HUES6 (cell line): Measurements from ENCODE around the gene DDC.
A peak's percentile ranks its signal among the peaks of the same experiment; 100 is the strongest.

Experiments
- H3K27ac ChIP-seq: 2 replicates; pipeline ENCODE4 v1.7.0; 2013; ENCODE audit warnings: low read depth, mild to moderate bottlenecking, low read length, inconsistent platforms
- H3K27me3 ChIP-seq: 2 replicates; pipeline ENCODE4 v1.6.1; 2013; ENCODE audit warnings: low read length; ENCODE audit not compliant: control insufficient read depth, insufficient read depth
- H3K36me3 ChIP-seq: 2 replicates; pipeline ENCODE4 v1.6.1; 2013; ENCODE audit warnings: low read length; ENCODE audit not compliant: control insufficient read depth, insufficient read depth
- H3K4me1 ChIP-seq: 2 replicates; pipeline ENCODE4 v1.6.1; 2013; ENCODE audit warnings: low read length; ENCODE audit not compliant: control insufficient read depth, insufficient read depth
- H3K4me3 ChIP-seq: 2 replicates; pipeline ENCODE4 v1.5.1; 2013; ENCODE audit warnings: low read depth, low read length
- H3K9ac ChIP-seq: one replicate; pipeline ENCODE4 v1.6.1; 2013; ENCODE audit warnings: mild to moderate bottlenecking, low read length
- H3K9me3 ChIP-seq: 2 replicates; pipeline ENCODE4 v1.6.1; 2013; ENCODE audit warnings: low read depth, low read length; ENCODE audit not compliant: control insufficient read depth, insufficient read depth

The DDC gene

DNA sequence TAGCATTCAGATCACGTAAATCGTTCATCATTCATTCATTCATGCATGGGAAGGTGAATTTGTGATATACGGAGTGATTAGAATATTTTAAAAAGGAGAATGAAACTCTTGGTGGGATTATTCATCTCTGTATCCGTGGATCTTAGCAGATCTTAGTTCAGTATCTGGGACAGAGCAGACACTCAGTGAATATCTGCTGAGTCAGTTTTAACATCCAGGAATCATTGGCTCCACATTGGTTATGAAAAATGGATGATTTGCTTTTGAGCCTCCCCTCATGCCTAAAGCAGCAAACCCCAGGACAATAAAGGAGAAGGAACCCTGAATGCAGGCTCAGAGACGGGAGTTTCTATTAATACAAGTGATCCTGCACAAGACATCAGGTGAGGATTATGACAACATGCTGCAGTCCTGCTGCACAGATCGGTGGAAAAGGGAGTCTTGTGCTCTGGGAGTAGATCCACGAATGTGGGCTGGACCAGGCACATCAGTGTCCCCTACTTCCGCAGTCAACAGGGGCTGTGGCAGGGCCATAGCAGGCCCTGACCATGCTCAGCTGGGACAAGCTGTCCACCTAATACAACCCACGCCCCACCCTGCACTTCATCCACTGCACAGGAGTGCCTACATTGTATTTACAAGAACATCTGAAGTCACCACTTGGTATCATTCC lies 88.1 kb downstream of the DDC start:
- Histone ChIP-seq H3K4me1 (no peaks in the 10 kb centered on the region; the same call in 1 of the 2 replicates), H3K9ac (no peak overlapping the region)

DNA sequence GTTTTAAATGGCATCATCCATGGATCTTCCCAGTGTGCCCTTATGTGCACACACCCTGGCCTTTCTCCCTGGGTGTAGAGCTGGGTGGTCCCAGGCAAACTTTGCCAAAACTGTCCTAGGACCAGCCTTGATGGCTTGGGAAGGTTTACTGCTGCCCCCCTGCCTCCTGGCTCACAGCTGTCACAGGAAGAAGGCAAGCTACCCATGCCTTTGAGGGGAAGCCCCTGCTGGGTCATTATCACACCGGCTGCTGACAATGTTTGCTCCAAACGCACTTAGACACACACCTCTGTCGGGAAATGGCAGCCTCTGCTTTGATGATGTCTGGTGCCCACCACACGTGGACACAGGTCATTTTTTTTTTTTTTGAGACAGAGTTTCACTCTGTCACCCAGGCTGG lies 89.9 kb downstream of the DDC start:
- H3K4me1 ChIP-seq, result no peaks in the 10 kb centered on the region; the same call in 1 of the 2 replicates
- H3K27ac ChIP-seq, result no peak overlapping the region
- no peak overlapping the region for H3K4me3 ChIP-seq
- H3K9ac ChIP-seq, result no peak overlapping the region
- no peaks in the 10 kb centered on the region for H3K27me3 ChIP-seq
- no peaks in the 10 kb centered on the region for H3K36me3 ChIP-seq
- no peaks in the 10 kb centered on the region for H3K9me3 ChIP-seq

More for the DNA sequence above, 88.1 kb downstream of the DDC start:
- no peak overlapping the region for H3K4me3 ChIP-seq
- H3K27me3 ChIP-seq, result no peaks in the 10 kb centered on the region
- no peaks in the 10 kb centered on the region for H3K9me3 ChIP-seq
- H3K27ac ChIP-seq, result no peak overlapping the region
- H3K36me3 ChIP-seq, result no peaks in the 10 kb centered on the region

DNA sequence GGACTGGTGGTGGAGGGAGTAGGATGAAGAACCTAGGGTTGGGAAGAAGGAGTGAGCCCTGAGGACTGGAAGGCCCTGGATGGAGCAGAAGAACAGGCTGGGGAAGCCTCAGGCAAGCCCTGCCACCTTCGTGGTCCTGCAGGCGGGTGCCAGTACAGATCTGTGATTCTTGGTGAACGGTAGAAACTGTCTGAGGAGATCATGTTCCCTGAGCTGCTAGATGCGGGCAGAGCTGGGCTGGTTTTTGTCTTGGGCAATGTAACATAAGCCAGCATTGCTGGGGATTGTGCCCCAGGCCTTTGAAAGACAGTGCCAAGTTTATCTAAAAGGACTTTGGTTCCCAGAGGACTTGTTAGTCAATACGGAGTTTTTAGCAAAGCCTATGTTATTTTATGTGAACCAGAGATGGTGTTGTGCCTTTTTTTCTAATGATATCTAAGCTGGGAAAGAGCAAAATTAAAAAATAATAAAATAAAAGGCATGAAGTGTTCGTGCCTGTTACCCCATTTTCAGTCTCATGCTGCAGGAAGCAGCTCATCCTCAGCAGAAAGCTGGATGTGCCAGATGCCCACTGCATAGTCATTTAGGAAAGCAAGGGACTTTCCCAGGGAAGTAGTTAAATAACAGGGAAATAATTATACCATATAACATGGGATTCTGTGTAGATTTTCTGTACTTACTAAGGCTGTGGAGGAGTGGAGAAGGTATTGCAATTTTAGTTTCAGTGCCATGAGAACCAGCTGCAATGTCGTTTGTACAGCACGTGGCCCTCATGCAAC lies 90.6 kb downstream of the DDC start:
- H3K4me1 ChIP-seq, result no peaks in the 10 kb centered on the region; the same call in 1 of the 2 replicates
- H3K9ac ChIP-seq, result no peak overlapping the region
- no peak overlapping the region for H3K27ac ChIP-seq
- H3K4me3 ChIP-seq, result no peak overlapping the region
- H3K36me3 ChIP-seq, result no peaks in the 10 kb centered on the region
- no peaks in the 10 kb centered on the region for H3K27me3 ChIP-seq
- H3K9me3 ChIP-seq, result no peaks in the 10 kb centered on the region

DNA sequence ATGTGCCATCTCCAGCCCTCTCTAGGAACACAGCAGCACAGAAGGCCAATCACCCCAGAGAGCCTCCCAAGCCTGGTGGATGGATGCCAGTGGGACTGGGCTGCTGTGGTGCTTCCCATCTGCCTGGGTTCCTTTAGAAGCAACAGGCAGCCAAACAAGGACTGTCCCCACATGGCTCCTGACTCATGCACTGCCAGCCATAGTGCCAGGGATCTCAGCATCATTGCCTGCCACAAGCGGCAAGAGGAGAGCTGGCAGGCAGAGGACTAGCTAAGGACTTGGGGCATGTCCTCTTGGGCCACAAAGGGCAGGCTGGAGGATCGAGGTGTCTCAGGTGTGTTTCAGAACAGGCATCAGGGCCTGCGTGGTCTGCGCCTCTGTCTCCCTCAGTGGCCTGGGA lies 91.7 kb downstream of the DDC start:
- H3K4me1 ChIP-seq, result no peaks in the 10 kb centered on the region; the same call in 1 of the 2 replicates
- no peaks in the 10 kb centered on the region for H3K36me3 ChIP-seq
- H3K9me3 ChIP-seq, result no peaks in the 10 kb centered on the region
- no peak overlapping the region for H3K27ac ChIP-seq
- no peak overlapping the region for H3K4me3 ChIP-seq
- H3K9ac ChIP-seq, result no peak overlapping the region
- H3K27me3 ChIP-seq, result peaks cover 2% of the 10 kb centered on the region

DNA sequence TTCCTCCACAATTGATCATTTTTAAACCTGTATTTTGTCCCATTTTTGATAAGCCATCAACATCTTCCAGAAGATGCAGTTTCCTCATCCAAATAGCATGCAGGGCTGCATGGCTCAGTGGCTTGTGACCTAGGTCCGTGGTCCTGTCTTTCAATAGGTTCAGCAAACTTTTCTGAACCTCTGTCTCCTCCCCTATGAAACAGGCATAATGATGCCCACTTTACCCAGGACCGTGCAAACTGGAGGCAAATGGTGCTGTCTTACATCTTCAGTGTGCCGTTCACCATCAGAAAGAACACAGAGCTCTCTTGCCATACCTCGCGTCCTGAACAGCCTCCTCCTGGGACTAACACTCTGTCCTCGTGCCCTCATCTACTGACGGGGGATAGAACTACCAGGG lies 92.8 kb downstream of the DDC start:
- no peak overlapping the region for H3K27ac ChIP-seq
- H3K4me1 ChIP-seq, result peaks cover 3% of the 10 kb centered on the region; the same call in 1 of the 2 replicates
- H3K27me3 ChIP-seq, result peaks cover 12% of the 10 kb centered on the region

DNA sequence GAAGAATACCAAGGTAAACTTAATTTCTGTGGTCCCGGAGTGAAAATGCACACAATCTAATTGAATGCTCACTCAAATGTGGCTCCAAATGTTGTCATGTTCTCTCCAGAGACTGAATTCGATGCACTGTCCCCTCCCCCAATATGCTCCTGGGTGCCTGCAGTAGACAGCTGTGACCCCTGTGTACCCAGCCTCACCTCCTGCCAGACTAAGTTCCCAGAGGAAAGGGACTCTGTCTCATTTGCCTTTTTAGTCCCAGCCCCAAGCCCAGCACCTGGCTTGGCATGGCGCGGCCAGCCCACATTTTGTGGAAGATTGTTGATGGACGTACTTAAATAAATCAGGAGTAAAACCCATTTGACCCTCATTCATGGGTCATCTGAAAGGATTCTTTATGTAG lies 93.2 kb downstream of the DDC start:
- Histone ChIP-seq H3K9ac (no peak overlapping the region), H3K27ac (no peak overlapping the region), H3K36me3 (no peaks in the 10 kb centered on the region), H3K27me3 (peaks cover 16% of the 10 kb centered on the region), H3K4me3 (no peak overlapping the region), H3K9me3 (no peaks in the 10 kb centered on the region), H3K4me1 (peaks cover 3% of the 10 kb centered on the region; the same call in 1 of the 2 replicates)

More for the DNA sequence above, 92.8 kb downstream of the DDC start:
- no peaks in the 10 kb centered on the region for H3K36me3 ChIP-seq
- no peaks in the 10 kb centered on the region for H3K9me3 ChIP-seq
- H3K4me3 ChIP-seq, result no peak overlapping the region
- H3K9ac ChIP-seq, result no peak overlapping the region

DNA sequence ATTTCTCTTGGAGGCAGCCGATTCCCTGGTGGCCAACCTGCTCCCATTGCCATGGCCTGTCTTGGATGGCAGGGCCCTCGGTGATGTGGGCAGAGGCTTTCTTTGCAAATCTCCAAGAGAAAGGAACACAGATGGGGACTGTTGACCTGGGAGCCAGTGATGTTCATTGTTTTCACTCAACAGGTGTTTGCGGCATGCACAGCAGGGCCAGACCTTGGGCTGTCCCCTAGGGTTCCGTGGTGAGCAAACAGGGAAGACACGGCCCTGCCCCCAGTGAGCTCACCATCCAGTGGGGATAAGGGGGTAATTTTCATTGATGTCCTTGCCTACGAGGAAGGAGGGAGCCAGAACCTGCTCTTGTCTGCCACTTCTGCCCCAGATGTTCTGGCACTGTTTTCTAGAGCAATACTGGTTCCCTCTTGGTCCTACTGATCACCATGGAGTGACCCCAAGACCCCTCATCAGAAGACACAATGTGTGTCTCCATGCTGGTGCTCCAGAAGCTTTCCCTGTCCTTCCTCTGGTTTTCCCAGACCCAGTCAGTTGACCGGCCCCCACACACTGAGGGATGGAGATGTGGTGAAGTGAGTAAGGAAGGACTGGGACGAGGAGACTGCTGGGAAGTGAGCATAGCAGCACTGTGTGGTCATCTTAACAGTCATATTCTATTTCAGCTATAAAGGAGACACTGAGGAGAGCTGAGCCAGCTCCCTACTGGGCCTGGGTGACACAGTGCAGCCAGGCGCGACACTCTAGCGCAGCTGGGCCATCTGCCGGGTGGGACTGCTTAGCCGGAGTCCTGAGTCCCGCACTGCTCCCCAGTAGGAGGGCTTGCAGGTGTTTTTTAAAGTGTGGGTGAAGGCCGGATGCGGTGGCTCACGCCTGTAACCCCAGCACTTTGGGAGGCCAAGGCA lies 94.7 kb downstream of the DDC start:
- Histone ChIP-seq H3K9ac (no peak overlapping the region), H3K4me3 (no peak overlapping the region), H3K36me3 (no peaks in the 10 kb centered on the region), H3K27ac (no peak overlapping the region), H3K4me1 (peaks cover 3% of the 10 kb centered on the region; the same call in 1 of the 2 replicates), H3K9me3 (no peaks in the 10 kb centered on the region), H3K27me3 (peaks cover 22% of the 10 kb centered on the region)

DNA sequence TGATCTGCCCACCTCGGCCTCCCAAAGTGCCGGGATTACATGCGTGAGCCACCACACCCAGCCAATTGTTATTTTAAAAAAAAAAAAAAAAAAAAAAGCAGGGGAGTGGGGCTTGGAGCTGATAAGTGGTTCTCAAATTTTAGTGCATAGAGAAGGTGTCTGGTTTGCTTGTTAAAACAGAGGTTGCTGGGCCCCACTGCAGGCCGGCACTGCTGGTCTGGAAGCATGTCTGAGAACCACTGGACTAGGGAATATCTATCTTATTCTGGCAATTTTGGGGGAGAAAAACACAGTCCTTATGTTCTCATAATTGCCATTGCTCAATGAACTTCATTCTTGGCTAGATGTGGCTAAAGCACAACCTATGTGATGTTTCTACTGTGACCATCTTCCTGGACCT lies 96.0 kb downstream of the DDC start:
- no peaks in the 10 kb centered on the region for H3K36me3 ChIP-seq
- H3K27ac ChIP-seq, result no peak overlapping the region
- H3K9me3 ChIP-seq, result no peaks in the 10 kb centered on the region
- no peak overlapping the region for H3K4me3 ChIP-seq
- no peak overlapping the region for H3K9ac ChIP-seq
- peaks cover 22% of the 10 kb centered on the region for H3K27me3 ChIP-seq
- peaks cover 3% of the 10 kb centered on the region; the same call in 1 of the 2 replicates for H3K4me1 ChIP-seq

DNA sequence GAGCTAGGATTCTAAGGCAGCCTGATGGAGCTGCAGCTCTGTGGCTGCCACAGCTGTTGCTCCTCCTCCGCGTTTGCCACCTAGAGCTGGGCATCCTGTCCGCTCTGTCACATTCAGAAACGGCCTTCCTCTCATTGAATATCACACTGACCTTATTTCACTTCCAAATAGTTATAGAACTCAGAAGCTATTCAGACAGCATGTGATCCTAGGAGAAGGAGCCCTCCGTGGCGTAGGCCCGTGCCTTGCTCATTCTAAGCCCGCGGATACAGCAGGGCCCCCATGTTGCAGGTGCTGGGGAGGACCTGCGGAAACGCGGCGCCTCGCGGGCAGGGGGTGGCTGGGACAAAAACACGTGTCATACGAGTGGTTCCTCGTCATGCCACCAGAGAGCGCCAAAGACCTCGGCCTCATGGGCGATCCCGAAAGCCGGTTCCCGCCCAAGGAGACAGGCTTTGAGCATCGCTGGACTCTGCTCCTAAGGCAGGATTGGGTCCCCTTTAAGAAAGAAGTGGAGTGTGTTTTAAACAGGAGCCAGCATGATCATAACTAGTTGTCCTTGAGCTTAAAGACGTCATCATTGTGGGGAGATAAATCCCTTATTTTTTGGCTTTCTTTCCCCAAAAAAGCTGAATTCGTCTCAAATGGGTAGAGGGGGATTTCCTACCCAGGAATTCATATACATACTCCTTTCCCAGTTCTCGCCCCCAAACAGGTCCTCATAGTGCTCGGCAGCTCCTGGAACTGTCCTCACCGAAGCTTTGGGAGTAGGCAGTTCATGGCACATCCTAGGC lies 97.2 kb downstream of the DDC start:
- Histone ChIP-seq H3K9me3 (no peaks in the 10 kb centered on the region), H3K9ac (no peak overlapping the region), H3K27me3 (peaks cover 22% of the 10 kb centered on the region), H3K27ac (no peak overlapping the region), H3K36me3 (no peaks in the 10 kb centered on the region), H3K4me1 (peaks cover 3% of the 10 kb centered on the region; the same call in 1 of the 2 replicates), H3K4me3 (0 out of 2 replicates have a peak overlapping the region, but pooled peaks have one; percentile 14)
